Tracheal epithelial cell (primary cell): ENCODE measurements around the gene DKC1. TPM values are rescaled to one million over a fixed set of nuclear protein-coding genes. Genes with fewer than 3 reads are reported as not detected.

Source experiments
- total RNA-seq: library from RNA; depleted of rRNA; stranded (reverse); fragments of >200 nt; gene quantifications from 2 replicates; pipeline ENCODE4 v1.2.1, GENCODE V29; 2014

The DKC1 gene
- 57.1 and 61.6 TPM in 2 replicates for total RNA-seq

GRCh38 chrX:154762537-154763296 lies at the start of gene DKC1:
Gene DKC1 (plus strand): TSS chrX:154762864. CDS start chrX:154762966, 102 bp downstream.

GRCh38 chrX:154750301-154751202 lies 12.1 kb upstream of the DKC1 start, which contains the start of gene GAB3:
Gene GAB3 (minus strand): TSS chrX:154751077. CDS start chrX:154751025, 52 bp downstream.

GRCh38 chrX:154804957-154805695 lies 42.5 kb downstream of the DKC1 start, which contains the start of gene MPP1:
Gene MPP1 (minus strand): TSS chrX:154805485. CDS start chrX:154805373, 112 bp downstream.

Other genes with a start within 250 kb of the DKC1 start
- 31.1 and 36.1 TPM in 2 replicates for gene FAM3A, start 246.6 kb upstream of the DKC1 start, total RNA-seq
- 23.9 and 49.9 TPM in 2 replicates for gene G6PD, start 216.0 kb upstream of the DKC1 start, total RNA-seq
- gene IKBKG, start 215.2 kb upstream of the DKC1 start, total RNA-seq, result 11.7 and 11.8 TPM in 2 replicates
- not detected in 2 replicates for gene CTAG1A, start 177.7 kb upstream of the DKC1 start, total RNA-seq
- not detected in 2 replicates for gene CTAG1B, start 143.6 kb upstream of the DKC1 start, total RNA-seq
- gene CTAG2, start 109.3 kb upstream of the DKC1 start, total RNA-seq, result not detected in 2 replicates
- 0.24 and 0.43 TPM in 2 replicates for gene GAB3, start 11.8 kb upstream of the DKC1 start, total RNA-seq
- gene MPP1, start 42.6 kb downstream of the DKC1 start, total RNA-seq, result 5.5 TPM in 2 replicates
- not detected in 2 replicates for gene SMIM9, start 71.8 kb downstream of the DKC1 start, total RNA-seq
- gene F8A1, start 123.5 kb downstream of the DKC1 start, total RNA-seq, result 3.9 TPM in 1 of 2 replicates, not detected in the other